KMS-11 (cell line): ENCODE measurements around the gene FMO1.

ENCODE experiments used
- H2AFZ ChIP-seq: fragments of 200-600 bp; sonication (generic); 2 replicates; pipeline ENCODE4 v1.6.1; 2016; ENCODE audit warnings: antibody characterized with exemption, mixed run types, low read depth
- H3K27ac ChIP-seq: fragments of 200-600 bp; sonication (generic); 2 replicates; pipeline ENCODE4 v1.6.1; 2016; ENCODE audit warnings: mild to moderate bottlenecking, mixed run types
- H3K27me3 ChIP-seq: fragments of 200-600 bp; sonication (generic); 2 replicates; pipeline ENCODE4 v1.6.1; 2017; ENCODE audit warnings: mild to moderate bottlenecking, low read depth, mixed run types, moderate library complexity; ENCODE audit not compliant: insufficient read depth
- H3K36me3 ChIP-seq: fragments of 200-600 bp; sonication (generic); 2 replicates; pipeline ENCODE4 v1.6.1; 2017; ENCODE audit warnings: mild to moderate bottlenecking, mixed run types; ENCODE audit not compliant: insufficient read depth
- H3K4me1 ChIP-seq: fragments of 200-600 bp; sonication (generic); 2 replicates; pipeline ENCODE4 v1.6.1; 2016; ENCODE audit warnings: mild to moderate bottlenecking, low read depth, mixed run types; ENCODE audit not compliant: poor library complexity, severe bottlenecking
- H3K4me2 ChIP-seq: fragments of 200-600 bp; sonication (generic); 2 replicates; pipeline ENCODE4 v1.7.0; 2016; ENCODE audit warnings: mild to moderate bottlenecking, mixed run types
- H3K4me3 ChIP-seq: fragments of 200-600 bp; sonication (generic); IDR thresholded peaks from 2 replicates; pipeline ENCODE4 v1.6.1; 2017; ENCODE audit warnings: low read depth, low read length, mixed read lengths; ENCODE audit not compliant: insufficient read depth
- H3K79me2 ChIP-seq: fragments of 200-600 bp; sonication (generic); 2 replicates; pipeline ENCODE4 v1.6.1; 2016; ENCODE audit warnings: low read depth, mixed run types; ENCODE audit not compliant: insufficient read depth
- H3K9ac ChIP-seq: fragments of 200-600 bp; sonication (generic); 2 replicates; pipeline ENCODE4 v1.6.1; 2016; ENCODE audit warnings: mild to moderate bottlenecking, mixed run types
- H4K20me1 ChIP-seq: fragments of 200-600 bp; sonication (generic); 2 replicates; pipeline ENCODE4 v1.6.1; 2016; ENCODE audit warnings: mild to moderate bottlenecking, mixed run types; ENCODE audit not compliant: insufficient read depth
- CTCF ChIP-seq: fragments of 200-600 bp; sonication (generic); conservative IDR thresholded peaks from 2 replicates; pipeline ENCODE4 v1.6.1; 2017; ENCODE audit warnings: low read depth, mild to moderate bottlenecking, antibody characterized with exemption, low read length, moderate library complexity, mixed read lengths

FMO1 gene

GRCh38 chr1:171261336-171261735, 13.0 kb downstream of the FMO1 start:
- Histone ChIP-seq H3K79me2 (no peaks in the 10 kb centered on the region), H4K20me1 (no peaks in the 10 kb centered on the region), H3K9ac (no peak overlapping the region), H3K27me3 (no peaks in the 10 kb centered on the region), H3K4me1 (peaks cover 35% of the 10 kb centered on the region), H3K27ac (no peak overlapping the region), H3K4me3 (no peak overlapping the region), H2AFZ (no peak overlapping the region), H3K36me3 (no peaks in the 10 kb centered on the region), H3K4me2 (no peak overlapping the region)
- no peak for TF ChIP-seq CTCF

- H2AFZ ChIP-seq, result no peak overlapping the region
- no peak overlapping the region for H3K27ac ChIP-seq
- H3K27me3 ChIP-seq, result no peaks in the 10 kb centered on the region
- H4K20me1 ChIP-seq, result no peaks in the 10 kb centered on the region
- no peak overlapping the region for H3K4me3 ChIP-seq
- no peaks in the 10 kb centered on the region for H3K79me2 ChIP-seq
- no peak overlapping the region for H3K9ac ChIP-seq
- no peak for TF ChIP-seq CTCF
- peaks cover 9% of the 10 kb centered on the region for H3K4me1 ChIP-seq
- no peaks in the 10 kb centered on the region for H3K36me3 ChIP-seq
- no peak overlapping the region for H3K4me2 ChIP-seq
Observed at GRCh38 chr1:171263901-171264300, 15.6 kb downstream of the FMO1 start.

GRCh38 chr1:171265686-171266085, 17.4 kb downstream of the FMO1 start:
- Histone ChIP-seq H3K4me2 (no peak overlapping the region), H2AFZ (no peak overlapping the region), H4K20me1 (no peaks in the 10 kb centered on the region)

GRCh38 chr1:171266930-171267329, 18.6 kb downstream of the FMO1 start:
- no peak overlapping the region for H3K4me2 ChIP-seq
- H3K9ac ChIP-seq, result no peak overlapping the region
- no peak overlapping the region for H2AFZ ChIP-seq
- H3K27ac ChIP-seq, result no peak overlapping the region
- H3K27me3 ChIP-seq, result no peaks in the 10 kb centered on the region
- no peak for TF ChIP-seq CTCF
- H3K36me3 ChIP-seq, result no peaks in the 10 kb centered on the region
- no peaks in the 10 kb centered on the region for H4K20me1 ChIP-seq
- no peak overlapping the region for H3K4me3 ChIP-seq
- H3K79me2 ChIP-seq, result no peaks in the 10 kb centered on the region
- no peaks in the 10 kb centered on the region for H3K4me1 ChIP-seq

More at GRCh38 chr1:171265686-171266085, 17.4 kb downstream of the FMO1 start:
- Histone ChIP-seq H3K4me1 (no peaks in the 10 kb centered on the region), H3K27me3 (no peaks in the 10 kb centered on the region), H3K4me3 (no peak overlapping the region), H3K27ac (no peak overlapping the region), H3K79me2 (no peaks in the 10 kb centered on the region), H3K36me3 (no peaks in the 10 kb centered on the region), H3K9ac (no peak overlapping the region)
- TF ChIP-seq CTCF, result no peak

- TF ChIP-seq CTCF, result no peak
- no peaks in the 10 kb centered on the region for H3K4me1 ChIP-seq
- no peak overlapping the region for H2AFZ ChIP-seq
- no peak overlapping the region for H3K9ac ChIP-seq
- H3K4me3 ChIP-seq, result no peak overlapping the region
- no peaks in the 10 kb centered on the region for H3K79me2 ChIP-seq
- no peaks in the 10 kb centered on the region for H4K20me1 ChIP-seq
- no peak overlapping the region for H3K27ac ChIP-seq
- no peaks in the 10 kb centered on the region for H3K27me3 ChIP-seq
- no peaks in the 10 kb centered on the region for H3K36me3 ChIP-seq
- H3K4me2 ChIP-seq, result no peak overlapping the region
Observed at GRCh38 chr1:171267391-171267790, 19.1 kb downstream of the FMO1 start.
